ENCODE data around the gene MAGI3.
"Not testable (repeated sequence)": the region's sequence is repeated elsewhere in the genome, so short reads cannot be mapped to it uniquely, and the experiment has no call there.

The MAGI3 gene

DNA sequence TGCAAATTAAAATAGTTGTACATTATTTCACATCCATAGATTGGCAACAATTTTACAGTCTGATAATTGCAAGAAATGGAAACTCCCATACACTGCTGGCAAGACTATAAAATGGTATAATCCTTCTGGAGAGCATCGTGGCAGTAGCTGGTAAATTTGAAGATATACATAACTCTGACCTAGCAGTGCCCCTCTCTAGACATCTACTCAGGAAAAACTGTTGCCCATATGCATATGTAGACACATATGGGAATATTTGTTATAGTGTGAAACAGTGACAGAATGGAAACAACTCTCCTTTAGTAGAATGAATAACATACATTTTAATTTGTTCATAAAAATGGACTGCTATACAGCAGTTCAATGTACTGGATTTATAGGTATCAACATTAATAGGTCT is 191.8 kb downstream of the MAGI3 start:
- no peak for FAIRE-seq

DNA sequence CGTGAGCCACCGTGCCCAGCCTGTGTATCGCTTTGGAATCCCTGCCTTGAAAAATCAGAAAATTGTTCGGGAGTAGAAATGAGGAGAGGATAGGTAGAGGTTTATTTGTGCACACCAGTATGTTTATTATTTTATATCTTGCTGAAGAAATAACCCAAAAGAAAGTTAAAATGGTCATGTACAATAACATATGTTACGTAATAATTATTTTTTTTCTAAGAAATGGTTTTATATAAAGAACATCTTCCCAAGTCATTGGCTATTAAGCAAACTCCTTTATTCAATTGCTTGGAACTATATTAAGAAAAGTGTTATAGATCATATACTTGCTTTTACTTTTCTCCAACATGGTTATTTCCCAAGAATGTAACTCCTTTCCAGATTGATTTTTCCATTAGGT is 197.2 kb downstream of the MAGI3 start:
- no peak for FAIRE-seq

DNA sequence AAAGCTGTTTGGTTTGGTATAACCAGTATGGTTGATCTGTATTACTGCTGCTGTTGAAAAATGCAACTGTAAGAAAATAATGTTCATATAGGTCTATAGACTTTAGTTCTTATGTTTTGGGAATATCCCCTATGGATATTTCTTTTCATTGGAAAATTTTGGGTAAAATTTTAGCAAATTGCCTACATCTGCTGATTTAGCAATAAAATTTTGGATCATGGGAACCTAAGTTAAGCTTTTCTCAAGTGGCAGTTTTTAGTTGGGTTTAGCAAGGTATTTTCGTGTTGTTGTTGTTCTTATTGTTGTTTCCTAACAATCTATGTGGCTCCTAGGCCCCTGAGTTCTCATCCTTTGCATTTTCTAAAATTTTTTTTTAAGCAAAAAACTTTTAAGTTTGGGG is 201.9 kb downstream of the MAGI3 start:
- FAIRE-seq, result no peak

DNA sequence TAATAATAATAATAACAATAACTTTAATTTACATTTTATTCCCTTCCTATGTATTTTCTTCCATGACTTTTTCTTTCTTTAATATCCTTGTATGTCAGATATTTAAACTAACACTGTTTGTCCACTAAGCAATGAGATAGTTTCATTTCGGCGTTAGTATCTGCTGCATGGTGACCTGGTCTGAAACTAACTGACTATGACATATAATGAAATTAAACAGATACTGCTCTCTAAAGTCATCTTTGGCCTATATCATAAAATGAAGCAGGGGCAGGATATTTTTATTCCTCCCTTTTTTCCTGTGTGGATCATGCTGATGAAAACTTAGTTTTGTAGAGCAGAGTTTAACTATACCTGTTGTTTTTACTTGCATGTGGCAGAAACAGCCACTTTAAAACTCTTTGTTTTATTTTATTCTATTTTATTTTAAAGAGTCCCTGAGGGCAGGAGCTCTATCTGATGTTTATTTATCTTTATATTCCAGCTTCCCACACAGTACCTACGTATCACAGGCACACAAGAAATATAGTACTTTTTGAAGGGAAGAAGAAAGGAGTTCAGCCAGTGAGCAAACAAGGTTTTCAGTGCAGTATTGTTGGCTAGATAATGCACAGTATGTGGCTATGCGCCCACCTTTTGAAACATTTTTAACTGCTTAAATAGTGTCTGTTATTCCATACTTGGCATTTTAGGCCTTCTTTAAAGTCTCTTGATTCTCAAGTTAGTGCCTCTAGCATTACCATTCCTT is 203.4 kb downstream of the MAGI3 start:
- FAIRE-seq, result no peak

DNA sequence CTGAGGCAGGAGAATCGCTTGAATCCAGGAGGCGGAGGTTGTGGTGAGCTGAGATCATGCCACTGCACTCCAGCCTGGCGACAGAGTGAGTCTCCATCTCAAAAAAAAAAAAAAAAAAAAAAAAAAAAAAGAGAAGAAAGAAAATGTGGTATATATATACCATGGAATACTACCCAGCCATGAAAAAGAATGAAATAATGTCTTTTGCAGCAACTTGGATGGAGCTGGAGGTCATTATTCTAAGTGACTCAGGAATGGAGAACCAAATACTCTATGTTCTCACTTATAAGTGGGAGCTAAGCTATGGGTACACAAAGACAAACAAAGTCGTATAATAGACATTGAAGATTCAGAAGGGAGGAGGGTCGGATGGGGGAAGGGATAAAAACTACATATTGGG is 214.2 kb downstream of the MAGI3 start:
- not testable (repeated sequence) for FAIRE-seq

DNA sequence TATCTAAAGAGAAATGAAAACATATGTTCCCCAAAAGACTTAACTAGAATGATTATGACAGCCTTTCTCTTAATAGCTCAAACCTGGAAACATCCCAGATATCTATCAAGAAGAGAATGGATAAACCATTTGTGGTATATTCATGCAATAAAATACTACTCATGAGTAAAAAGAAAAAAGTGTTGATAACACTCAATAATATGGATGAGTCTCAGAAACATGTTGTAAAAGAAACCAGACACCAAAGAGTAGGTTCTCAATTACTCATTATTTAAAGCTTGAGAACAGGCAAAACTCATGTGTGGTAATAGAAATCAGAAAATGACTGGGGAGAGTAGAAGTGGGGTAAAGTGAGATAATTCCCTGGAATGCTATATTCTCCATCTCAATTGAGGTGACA is 214.8 kb downstream of the MAGI3 start:
- no peak for FAIRE-seq

DNA sequence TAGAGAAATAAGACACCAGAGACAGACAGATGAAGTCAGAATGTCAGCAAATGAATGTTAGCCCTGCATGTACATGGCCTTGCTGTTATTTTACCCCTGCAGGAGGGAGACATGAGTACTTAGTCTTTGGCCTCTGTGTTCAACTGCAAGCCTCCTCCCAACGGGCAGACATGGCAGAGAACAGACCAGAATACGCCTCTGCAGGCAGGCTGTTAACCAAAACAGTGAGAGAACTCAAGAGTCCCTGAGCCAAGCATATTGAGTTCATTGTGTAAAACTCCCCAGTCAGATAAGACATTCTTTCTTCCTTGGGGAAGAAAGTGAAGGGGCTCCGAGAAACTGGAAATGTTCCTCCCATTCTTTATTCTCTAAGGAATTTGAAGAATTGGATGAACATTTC is 218.1 kb downstream of the MAGI3 start:
- no peak for FAIRE-seq

DNA sequence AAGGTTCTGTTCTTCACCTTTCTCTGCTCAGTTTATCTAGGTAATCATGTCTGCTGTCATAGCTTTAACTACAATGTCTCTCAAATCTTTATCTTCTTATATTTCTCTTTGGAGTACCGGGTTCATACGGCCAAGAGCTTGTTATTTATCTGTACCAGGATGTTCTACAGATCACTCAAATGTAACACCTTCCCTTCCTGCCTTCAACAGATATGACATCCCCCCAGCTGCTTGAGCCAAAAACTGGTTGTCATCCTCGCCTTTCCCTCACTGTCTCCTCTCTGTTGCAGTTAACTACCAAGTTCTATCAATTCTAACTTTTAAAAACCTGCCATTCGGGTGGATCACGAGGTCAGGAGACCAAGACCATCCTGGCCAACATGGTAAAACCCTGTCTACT is 220.1 kb downstream of the MAGI3 start:
- FAIRE-seq, result no peak

DNA sequence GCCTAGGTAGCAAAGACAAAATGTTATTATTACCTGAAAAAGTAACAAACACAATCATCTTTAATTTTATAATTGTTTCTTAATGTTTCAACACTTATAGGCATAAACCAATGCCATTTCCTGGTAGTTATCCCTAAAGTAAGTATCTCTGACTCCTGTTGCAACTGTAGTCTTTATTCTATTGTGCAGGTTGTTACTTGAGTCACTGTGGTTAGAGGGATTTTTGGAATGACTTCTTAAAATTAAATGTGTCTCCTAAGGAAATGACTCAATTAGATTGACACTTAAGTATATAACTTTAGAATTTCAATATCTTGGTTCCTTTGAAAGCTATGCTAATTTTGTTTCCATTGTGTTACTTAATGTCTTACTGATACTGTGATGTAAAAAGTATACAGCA is 225.1 kb downstream of the MAGI3 start:
- no peak for FAIRE-seq

DNA sequence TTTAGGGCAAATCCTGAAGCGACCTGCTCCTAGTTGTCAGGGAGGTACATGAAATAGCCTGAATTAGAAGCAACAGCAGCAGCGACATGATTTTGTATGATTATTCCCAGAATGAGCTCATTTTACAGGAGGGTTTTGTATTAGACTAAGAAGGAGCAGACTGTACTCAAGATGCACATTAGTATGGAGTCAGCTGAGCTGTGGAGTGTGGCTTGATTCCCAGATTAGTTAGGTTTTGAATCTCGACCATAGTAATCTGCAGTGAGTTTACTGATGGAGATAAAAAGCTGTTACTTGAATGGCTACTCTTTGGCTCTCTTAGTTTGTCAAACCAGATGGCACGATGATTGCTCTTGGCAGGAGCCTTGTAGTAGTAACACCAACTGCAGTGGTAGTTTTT is 225.8 kb downstream of the MAGI3 start:
- no peak for FAIRE-seq

DNA sequence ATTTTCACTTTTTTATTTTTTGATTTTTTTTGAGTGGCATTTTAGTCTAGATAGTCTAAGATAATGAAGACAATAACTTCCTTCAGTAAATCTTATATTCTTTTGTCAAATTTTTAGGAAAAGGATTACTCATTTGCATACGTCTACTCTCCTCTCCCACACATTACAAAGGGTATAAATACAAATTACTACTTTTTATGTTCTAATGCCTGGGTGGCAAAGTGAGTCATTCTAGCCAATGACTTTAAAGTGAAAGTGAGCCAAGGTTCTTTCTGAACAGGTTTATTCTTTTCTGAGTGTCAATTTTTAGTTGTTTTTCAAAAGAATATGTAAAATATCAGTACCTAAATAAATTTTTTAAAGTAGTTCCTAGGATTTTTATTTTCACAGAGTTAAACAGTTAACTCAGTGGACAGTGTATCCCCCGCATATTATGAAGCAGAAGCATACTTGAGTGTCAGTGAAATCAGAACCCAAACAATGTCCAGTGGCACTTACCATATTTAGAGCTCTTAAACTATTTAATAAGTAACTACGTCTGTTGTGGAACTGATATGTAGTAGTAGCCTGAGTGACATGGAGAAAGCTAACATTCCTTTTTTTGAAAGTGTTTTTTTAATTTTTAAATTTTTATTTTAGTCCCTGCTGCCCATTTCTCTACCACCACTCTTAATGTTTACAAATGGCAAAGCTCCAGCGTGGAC is 227.3 kb downstream of the MAGI3 start:
- no peak for FAIRE-seq

DNA sequence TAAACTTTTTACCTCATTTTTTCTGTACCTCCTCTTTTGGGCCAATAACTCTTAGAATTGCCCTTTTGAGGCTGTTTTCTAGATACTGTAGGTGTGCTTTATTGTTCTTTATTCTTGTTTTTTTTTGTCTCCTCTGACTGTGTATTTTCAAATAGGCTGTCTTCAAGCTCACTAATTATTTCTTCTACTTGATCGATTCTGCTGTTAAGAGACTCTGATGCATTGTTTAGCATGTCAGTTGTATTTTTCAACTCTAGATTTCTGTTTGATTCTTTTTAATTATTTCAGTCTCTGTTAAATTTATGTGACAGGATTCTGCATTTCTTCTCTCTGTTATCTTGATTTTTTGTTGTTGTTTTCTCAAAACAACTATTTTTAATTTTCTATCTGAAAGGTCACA is 238.7 kb downstream of the MAGI3 start:
- no peak for FAIRE-seq

DNA sequence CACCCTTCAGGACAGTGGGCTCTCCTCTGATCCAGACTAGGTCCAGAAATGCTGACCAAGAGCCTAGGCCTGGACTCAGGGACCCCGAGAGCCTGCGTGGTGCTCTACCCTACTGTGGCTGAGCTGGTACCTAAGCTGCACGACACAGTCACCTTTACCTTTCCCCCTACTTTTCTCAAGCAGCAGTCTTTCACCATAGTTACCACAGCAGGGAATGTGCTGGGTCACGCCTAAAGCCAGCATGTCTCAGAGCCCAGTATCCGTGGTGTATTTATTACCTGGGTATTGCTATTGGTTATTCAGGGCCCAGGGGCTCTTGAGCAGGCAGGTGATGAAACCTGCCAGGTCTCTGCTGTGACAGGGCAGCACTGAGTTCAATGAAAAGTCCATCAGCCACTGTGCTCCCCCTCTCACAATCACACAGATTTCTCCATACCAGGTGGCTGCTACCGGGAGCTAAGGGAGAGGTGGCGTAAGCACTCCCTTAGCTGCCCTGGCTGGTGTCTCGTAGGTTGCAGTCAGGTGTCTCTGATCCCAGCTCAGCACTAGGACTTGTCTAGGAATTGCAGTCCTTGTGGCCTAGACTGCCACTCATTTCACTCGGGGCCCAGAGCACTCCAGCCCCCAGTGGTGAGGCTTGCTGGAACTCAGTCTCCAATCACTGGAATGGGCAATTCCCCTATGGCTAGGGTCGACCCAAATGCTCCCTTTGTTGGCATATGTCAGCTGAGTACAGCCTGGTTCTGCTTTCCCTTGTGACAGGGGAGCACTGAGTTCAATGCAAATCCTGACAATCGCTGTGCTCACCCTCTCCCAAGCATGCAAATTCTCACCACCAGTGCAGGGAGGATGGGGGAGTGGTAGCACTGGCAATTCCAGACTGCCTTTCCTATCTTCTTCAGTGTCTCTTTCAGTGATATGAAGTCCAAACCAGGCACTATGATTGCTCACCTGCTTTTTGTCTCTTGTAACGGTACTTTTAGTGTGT is 240.3 kb downstream of the MAGI3 start:
- no peak for FAIRE-seq

DNA sequence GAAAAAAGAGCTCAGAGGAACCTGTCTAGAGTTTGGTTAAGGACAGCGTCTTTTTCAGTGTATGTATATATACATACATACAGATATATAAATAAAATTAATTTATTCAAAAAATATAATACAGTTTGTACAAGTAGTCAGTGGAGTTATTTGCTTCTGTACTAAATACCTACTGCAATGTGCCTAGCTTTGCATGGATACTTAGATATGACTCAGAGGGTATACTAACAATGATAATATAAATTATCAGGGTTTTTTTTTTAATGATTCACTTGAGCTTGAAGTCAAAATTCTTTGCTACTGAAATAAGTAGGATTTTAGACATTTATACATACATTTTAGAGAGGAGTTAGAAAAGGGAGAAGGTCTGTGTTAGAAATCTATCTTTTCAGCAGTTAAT is 251.1 kb downstream of the MAGI3 start:
- FAIRE-seq, result no peak

DNA sequence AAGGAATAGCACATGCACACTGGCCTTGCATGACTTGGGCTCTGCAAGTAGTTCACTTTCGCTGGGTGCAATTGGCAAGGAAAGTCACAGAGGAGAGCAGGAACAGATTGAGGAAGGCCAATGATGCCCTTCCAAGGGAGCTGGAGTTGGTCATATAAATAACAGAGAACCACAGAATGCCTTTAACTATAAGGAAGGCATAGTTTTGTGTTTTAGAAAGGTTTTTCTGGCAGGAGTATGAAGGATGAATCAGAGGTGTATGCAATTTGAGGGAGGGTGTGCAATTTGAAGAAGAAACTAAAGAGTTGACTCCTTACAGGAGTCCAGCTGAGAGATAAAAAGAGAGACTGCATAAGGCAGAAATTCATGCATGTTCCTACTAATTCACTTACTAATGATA is 256.8 kb downstream of the MAGI3 start:
- FAIRE-seq, result no peak

DNA sequence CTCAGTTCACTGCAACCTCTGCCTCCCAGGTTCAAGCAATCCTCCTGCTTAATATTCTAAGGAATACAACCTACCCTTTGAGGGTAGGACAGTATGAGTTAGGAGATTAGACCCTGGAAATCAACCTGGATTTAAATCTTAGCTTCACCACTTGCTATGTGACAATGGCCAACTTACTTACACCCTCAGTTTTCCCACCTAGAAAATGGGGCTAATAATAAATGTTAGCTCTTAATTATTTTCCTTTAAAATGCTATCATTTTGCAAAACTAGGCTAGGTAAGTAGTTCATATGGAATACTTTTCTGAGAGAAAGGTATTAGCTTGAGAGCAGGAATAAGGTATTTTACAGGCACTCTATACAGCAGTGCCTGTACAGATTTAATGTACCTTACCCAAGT is 258.2 kb downstream of the MAGI3 start:
- no peak for FAIRE-seq

DNA sequence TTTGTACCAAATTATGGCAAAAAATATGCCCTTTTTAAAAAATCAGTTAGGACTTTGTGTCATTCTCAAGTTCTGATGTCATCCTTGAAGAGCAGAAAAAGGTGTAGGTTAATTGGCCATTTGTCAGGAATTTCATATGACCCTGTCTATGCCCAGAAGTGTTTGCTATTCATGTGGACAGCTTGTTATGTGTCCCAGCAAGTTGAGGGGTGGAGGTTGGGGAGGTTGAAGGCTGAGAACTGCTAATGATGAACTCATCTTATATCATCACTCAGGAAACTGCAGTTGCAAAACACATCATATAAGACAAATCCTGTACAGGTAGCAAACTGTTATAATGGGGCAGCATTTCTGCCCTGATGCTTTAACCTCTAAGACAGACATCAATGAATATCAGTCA is 262.5 kb downstream of the MAGI3 start:
- no peak for FAIRE-seq

DNA sequence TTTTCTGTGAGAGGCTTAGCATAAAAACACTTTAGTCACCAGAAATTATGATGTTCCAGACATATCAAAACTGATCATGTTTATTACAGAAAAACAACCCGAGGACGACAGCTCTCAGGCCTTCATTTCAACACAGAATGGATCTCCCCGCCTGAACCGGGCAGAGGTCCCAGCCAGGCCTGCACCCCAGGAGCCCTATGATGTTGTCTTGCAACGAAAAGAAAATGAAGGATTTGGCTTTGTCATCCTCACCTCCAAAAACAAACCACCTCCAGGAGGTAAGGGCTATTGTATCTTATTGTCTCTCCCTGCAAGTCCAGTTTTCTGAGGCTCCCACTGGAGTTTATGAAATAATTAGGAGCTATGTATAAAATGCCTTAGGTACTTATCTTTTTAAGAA is 263.4 kb downstream of the MAGI3 start:
- FAIRE-seq, result no peak

DNA sequence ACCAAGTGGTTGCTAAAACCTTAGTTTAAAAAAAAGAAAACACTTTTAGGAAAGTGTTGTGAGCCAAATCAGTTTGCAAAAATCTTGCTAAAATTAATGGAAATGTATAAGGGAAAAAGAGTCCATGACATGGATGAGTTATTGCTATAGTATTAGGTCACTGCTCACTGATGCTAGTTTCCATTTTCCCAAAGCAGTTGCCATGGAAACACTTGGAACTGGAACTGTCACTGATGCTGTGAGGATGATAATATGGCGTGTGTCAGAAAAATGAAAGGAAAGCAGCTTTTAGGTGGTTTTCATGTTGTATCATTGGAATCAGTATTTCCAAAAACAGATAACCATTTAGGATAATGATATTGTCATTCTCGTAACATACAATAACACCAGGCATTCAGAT is 264.6 kb downstream of the MAGI3 start:
- no peak for FAIRE-seq

DNA sequence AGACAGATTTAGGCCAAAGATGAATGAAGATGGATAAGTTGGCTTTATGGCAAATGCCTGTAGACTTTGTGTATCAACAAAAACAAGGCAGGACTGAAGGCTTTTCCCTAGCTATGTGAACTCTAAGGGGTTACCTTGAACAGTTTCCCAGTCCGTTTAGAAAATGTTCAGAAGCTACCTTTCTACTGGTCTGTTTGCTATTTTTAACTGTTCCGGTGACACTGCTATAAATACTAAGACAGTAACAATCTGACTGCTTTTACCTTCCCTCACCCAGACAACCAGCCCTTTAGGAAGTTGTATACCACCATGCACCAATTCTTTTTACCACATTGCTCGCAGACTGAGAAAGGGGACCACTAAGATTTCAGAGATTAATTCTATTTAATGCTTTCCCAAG is 266.8 kb downstream of the MAGI3 start:
- no peak for FAIRE-seq

DNA sequence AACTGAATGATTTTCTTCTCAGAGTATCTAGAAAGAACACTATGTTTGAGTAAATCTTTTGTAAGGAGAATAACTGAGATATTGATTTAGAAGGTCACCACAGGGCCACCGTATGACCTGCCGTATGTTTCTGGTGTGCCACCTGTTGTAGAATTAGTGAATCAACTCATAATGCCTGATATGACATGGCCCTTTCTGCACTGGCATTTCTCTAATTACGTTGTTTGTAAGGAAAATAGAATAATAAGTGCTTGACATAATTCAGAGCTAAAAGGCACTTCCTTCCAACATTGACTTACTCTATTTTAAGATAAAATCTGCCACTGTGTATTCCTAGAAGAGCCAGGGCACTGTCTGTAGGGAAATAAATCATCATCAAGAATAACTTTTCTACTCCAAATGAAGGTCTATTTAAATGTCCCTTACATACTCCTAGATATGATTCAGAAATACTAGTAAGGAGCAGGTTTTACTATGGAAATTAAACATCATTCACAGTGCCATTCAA is 267.3 kb downstream of the MAGI3 start:
- no peak for FAIRE-seq

DNA sequence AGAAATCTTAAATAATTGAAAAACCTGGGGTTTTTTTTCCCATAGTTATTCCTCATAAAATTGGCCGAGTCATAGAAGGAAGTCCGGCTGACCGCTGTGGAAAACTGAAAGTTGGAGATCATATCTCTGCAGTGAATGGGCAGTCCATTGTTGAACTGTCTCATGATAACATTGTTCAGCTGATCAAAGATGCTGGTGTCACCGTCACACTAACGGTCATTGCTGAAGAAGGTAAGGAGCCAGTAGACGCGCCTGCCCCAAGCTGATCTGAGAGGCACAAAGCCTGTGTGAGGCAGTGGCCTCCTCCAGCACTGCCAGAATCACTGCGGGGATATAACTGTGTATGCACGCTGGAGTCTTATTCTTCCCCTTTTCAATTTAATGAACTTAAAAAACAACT is 268.7 kb downstream of the MAGI3 start:
- FAIRE-seq, result no peak

DNA sequence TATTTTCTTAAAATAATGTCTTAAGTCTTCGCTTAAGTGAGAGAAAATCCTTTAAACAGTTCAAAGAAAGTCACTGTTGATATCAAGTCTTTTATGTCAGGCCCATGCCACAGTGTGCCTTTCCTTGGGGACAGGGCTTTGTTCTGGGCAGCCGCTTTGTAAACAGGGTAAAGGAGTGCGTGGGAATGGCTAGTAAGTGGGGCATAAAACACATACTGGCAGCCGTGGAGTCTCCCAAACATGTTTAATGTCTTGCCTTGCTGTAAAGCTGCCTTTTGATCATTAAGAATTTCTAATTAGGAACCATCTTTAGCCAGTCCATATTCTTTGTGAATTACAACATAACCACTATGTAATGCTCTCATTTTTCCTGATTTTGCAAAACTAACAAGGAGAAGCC is 269.2 kb downstream of the MAGI3 start:
- no peak for FAIRE-seq
